ENCODE measurements around the gene STARD3. TPM values are rescaled to one million over a fixed set of nuclear protein-coding genes. Genes with fewer than 3 reads are reported as not detected.

Gene STARD3
- total and polyA plus RNA-seq, 2 donors from 2014 or later, result 32.1 to 47.6 TPM

GRCh38 chr17:39676198-39676819, 39.4 kb downstream of the STARD3 start:
- Histone ChIP-seq H3K27me3 (ENCODE audit: control insufficient read depth, insufficient read depth, low read length) (no peaks in the 10 kb centered on the region), H3K4me3 (ENCODE audit: low read length in 3 of 3) (no peak overlapping the region), H3K36me3 (ENCODE audit: control insufficient read depth in 2 of 3, insufficient read depth in 3 of 3, low read length in 3 of 3) (peaks cover 0 to 2% (median 0%) of the 10 kb centered on the region in 3 donors), H3K27ac (ENCODE audit: low read depth in 2 of 2, low read length in 2 of 2) (peak overlapping the region; percentile 58 to 91), H3K9me3 (ENCODE audit: control insufficient read depth in 2 of 3, insufficient read depth in 1 of 3, low read length in 3 of 3) (no peaks in the 10 kb centered on the region), H3K4me1 (ENCODE audit: control insufficient read depth in 2 of 3, insufficient read depth in 2 of 3, low read depth in 1 of 3, low read length in 3 of 3) (peaks cover 0 to 56% (median 32%) of the 10 kb centered on the region in 3 donors), H3K9ac (ENCODE audit: low read length in 3 of 3) (peak overlapping the region in 1 of 3 donors; percentile 77)
- FAIRE-seq (no peak), DNase-seq (peak in 4 of 5 donors; percentile 51 to 92 (median 70))
- no peak for TF ChIP-seq CTCF (IDR thresholded peaks at IDR 0.05; ENCODE audit: borderline replicate concordance, extremely low read depth, insufficient read depth)
- intact Hi-C loops (cut with DNase I), result no loop called here

- no peaks in the 10 kb centered on the region for H3K9me3 ChIP-seq (ENCODE audit: control insufficient read depth in 2 of 3, insufficient read depth in 1 of 3, low read length in 3 of 3)
- H3K4me3 ChIP-seq (ENCODE audit: low read length in 3 of 3), result no peak overlapping the region
- FAIRE-seq, result no peak
- H3K4me1 ChIP-seq (ENCODE audit: control insufficient read depth in 2 of 3, insufficient read depth in 2 of 3, low read depth in 1 of 3, low read length in 3 of 3), result peaks cover 0 to 49% (median 32%) of the 10 kb centered on the region in 3 donors
- intact Hi-C loops (cut with DNase I), result no loop called here
- H3K9ac ChIP-seq (ENCODE audit: low read length in 3 of 3), result peak overlapping the region in 1 of 3 donors; percentile 7
- H3K27me3 ChIP-seq (ENCODE audit: control insufficient read depth, insufficient read depth, low read length), result no peaks in the 10 kb centered on the region
- peaks cover 0 to 2% (median 0%) of the 10 kb centered on the region in 3 donors for H3K36me3 ChIP-seq (ENCODE audit: control insufficient read depth in 2 of 3, insufficient read depth in 3 of 3, low read length in 3 of 3)
- DNase-seq, result peak in 1 of 5 donors; percentile 29
- H3K27ac ChIP-seq (ENCODE audit: low read depth in 2 of 2, low read length in 2 of 2), result peak overlapping the region; percentile 58 to 91
- no peak for TF ChIP-seq CTCF (IDR thresholded peaks at IDR 0.05; ENCODE audit: borderline replicate concordance, extremely low read depth, insufficient read depth)
These were observed 40.1 kb downstream of the STARD3 start for GRCh38 chr17:39677072-39677471.

GRCh38 chr17:39677542-39678339, 40.8 kb downstream of the STARD3 start:
- H3K27ac ChIP-seq (ENCODE audit: low read depth in 2 of 2, low read length in 2 of 2), result peak overlapping the region; percentile 70 to 91
- peaks cover 0 to 47% (median 32%) of the 10 kb centered on the region in 3 donors for H3K4me1 ChIP-seq (ENCODE audit: control insufficient read depth in 2 of 3, insufficient read depth in 2 of 3, low read depth in 1 of 3, low read length in 3 of 3)
- no peaks in the 10 kb centered on the region for H3K27me3 ChIP-seq (ENCODE audit: control insufficient read depth, insufficient read depth, low read length)
- H3K4me3 ChIP-seq (ENCODE audit: low read length in 3 of 3), result no peak overlapping the region
- H3K36me3 ChIP-seq (ENCODE audit: control insufficient read depth in 2 of 3, insufficient read depth in 3 of 3, low read length in 3 of 3), result peaks cover 0 to 5% (median 2%) of the 10 kb centered on the region in 3 donors
- H3K9ac ChIP-seq (ENCODE audit: low read length in 3 of 3), result peak overlapping the region in 1 of 3 donors; percentile 7
- no peak for TF ChIP-seq CTCF (IDR thresholded peaks at IDR 0.05; ENCODE audit: borderline replicate concordance, extremely low read depth, insufficient read depth)
- intact Hi-C loops (cut with DNase I), result no loop called here
- no peak for FAIRE-seq
- peak; percentile 73 to 93 (median 93) for DNase-seq
- no peaks in the 10 kb centered on the region for H3K9me3 ChIP-seq (ENCODE audit: control insufficient read depth in 2 of 3, insufficient read depth in 1 of 3, low read length in 3 of 3)

Data from kidney (tissue), 14 donors.